GM19025 (cell line): ENCODE measurements around the gene BAMBI.

ENCODE experiments used
- ATAC-seq: cut with Tn5 transposase; IDR thresholded peaks from one replicate; pipeline ENCODE4 v1.9.1; 2021; ENCODE audit warnings: mild to moderate bottlenecking, low read depth, moderate library complexity; ENCODE audit not compliant: unreplicated experiment

The BAMBI gene

GRCh38 chr10:28730031-28730778 is 52.9 kb downstream of the BAMBI start:
- ATAC-seq = no peak

GRCh38 chr10:28732091-28732490 is 54.8 kb downstream of the BAMBI start:
- ATAC-seq = no peak
